Heart left ventricle (tissue), 16 donors: ENCODE measurements around the gene CHRNE. TPM values are rescaled to one million over a fixed set of nuclear protein-coding genes. Genes with fewer than 3 reads are reported as not detected.

ENCODE experiments used
- ATAC-seq, 4 donors: fragments of 200-7000 bp; cut with Tn5 transposase; one replicate each; pipeline ENCODE4 v1.9.1; 2020 to 2022; ENCODE audit warnings: moderate library complexity in 4 of 4, mild to moderate bottlenecking in 3 of 4, moderate number of reproducible peaks in 1 of 4
- DNase-seq, 5 donors: peaks; one replicate each; pipeline ENCODE4 v3.0.0-alpha.2; 2020
- H3K27ac ChIP-seq, 12 donors: fragments of 200-600 bp; sonication (generic) in 4 of 12; one replicate each; pipeline versions ENCODE4 v1.5.0 to v1.8.0; 2016 to 2022; ENCODE audit warnings: mild to moderate bottlenecking in 2 of 12
- H3K27me3 ChIP-seq, 9 donors: fragments of 200-600 bp; sonication (generic) in 2 of 9; one replicate each; pipeline versions ENCODE4 v1.5.1 to v1.8.0; 2016 to 2022; ENCODE audit warnings: mild to moderate bottlenecking in 3 of 9
- H3K36me3 ChIP-seq, 9 donors: fragments of 200-600 bp; sonication (generic) in 2 of 9; one replicate each; pipeline versions ENCODE4 v1.5.0 to v1.8.0; 2018 to 2022; ENCODE audit warnings: mild to moderate bottlenecking in 2 of 9
- H3K4me1 ChIP-seq, 12 donors: fragments of 200-600 bp; sonication (generic) in 4 of 12; one replicate each; pipeline versions ENCODE4 v1.5.0 to v1.8.0; 2016 to 2022; ENCODE audit warnings: mild to moderate bottlenecking in 3 of 12
- H3K4me3 ChIP-seq, 12 donors: fragments of 200-600 bp; sonication (generic) in 4 of 12; one replicate each; pipeline versions ENCODE4 v1.5.0 to v1.8.0; 2017 to 2022; ENCODE audit warnings: mild to moderate bottlenecking in 9 of 12, moderate library complexity in 4 of 12
- H3K9me3 ChIP-seq, 12 donors: fragments of 200-600 bp; sonication (generic) in 4 of 12; one replicate each; pipeline versions ENCODE4 v1.5.0 to v1.8.0; 2016 to 2022; ENCODE audit warnings: mild to moderate bottlenecking in 1 of 12
- POLR2A ChIP-seq, 2 donors: fragments of 450-650 bp; IDR thresholded peaks; one replicate each; pipeline ENCODE4 v1.6.1; 2017; ENCODE audit warnings: antibody characterized with exemption in 2 of 2, mild to moderate bottlenecking in 2 of 2, moderate library complexity in 2 of 2
- WGBS, 4 donors: extraction: QIAGEN DNeasy Blood & Tissue Kit in 2 of 4; methylation state at CpG; one replicate each; pipeline versions ENCODE4 v1.1.5 to v1.1.7; 2013 to 2018; 5-methylcytosine and 5-hydroxymethylcytosine counted together
- intact Hi-C, 10 donors: fragments of 100-400 bp; cut with DNase I; formaldehyde crosslinking; loops; one replicate each; pipeline versions ENCODE4 v1.11.1 to v1.14.2; 2022
- polyA plus RNA-seq, 2 donors: library from polyadenylated mRNA; stranded (reverse); fragments of 200-250 nt; gene quantifications; one replicate each; pipeline ENCODE4 v1.2.3, GENCODE V29; 2013
- total RNA-seq, 9 donors: library from RNA; depleted of rRNA in 2 of 9; stranded (reverse); fragments of >200 nt in 2 of 9; fragmentation: NEBNext Ultra II Directional in 3 of 9; extraction: Animal tissue kit (Norgen Biotek cat#: 25700) in 3 of 9; gene quantifications; one replicate each; pipeline versions ENCODE4 v1.1.0 to v1.2.4, GENCODE V29; 2016 to 2023
- TF ChIP-seq, protein P1 (sequence below), 12 donors: fragments of 200-600 bp; sonication (generic) in 4 of 12; IDR thresholded peaks; one replicate each; pipeline versions ENCODE4 v1.5.0 to v1.8.0; 2018 to 2022; ENCODE audit warnings: antibody characterized with exemption in 12 of 12, mild to moderate bottlenecking in 5 of 12
- donor health status: ischemic (EF 13 %, LVEDD 7.1; RV severe dilation, severe dysfunction).
- donor health status: healthy with polysubstance abuse.
- donor health status: DM: no; HTN: yes; CAD: no.
- donor health status: DM: no; HTN: no; CAD: no.
- donor health status: ischemic (EF 25% LVEDD 6.9; RV normal size, moderate dysfunction).
- donor health status: ischemic (EF 25% LVEDD 5.7; RV mildly dilated, moderate dysfunction).
- donor health status: healthy.
- donor health status: DM: yes; HTN: yes; CAD: no.
- donor health status: ischemic (EF 35%, LVEDD 5.7; RV mildly dilated, moderate dysfunction).
- donor health status: nonischemic (EF 11% LVEDD 7.7; RV severe dilation, severe dysfunction).
- donor health status: DM: yes; HTN: yes; CAD: no.
- donor health status: PGD.
- donor health status: ischemic (EF 29% LVEDD 5.4; RV normal size, mild dysfunction).
- donor health status: nonischemic (EF 23%, LVEDD 6.1; RV moderate dilation, normal function).

CHRNE gene
- total and polyA plus RNA-seq, 11 donors: 0.23 to 1.4 (median 0.48) TPM

DNA sequence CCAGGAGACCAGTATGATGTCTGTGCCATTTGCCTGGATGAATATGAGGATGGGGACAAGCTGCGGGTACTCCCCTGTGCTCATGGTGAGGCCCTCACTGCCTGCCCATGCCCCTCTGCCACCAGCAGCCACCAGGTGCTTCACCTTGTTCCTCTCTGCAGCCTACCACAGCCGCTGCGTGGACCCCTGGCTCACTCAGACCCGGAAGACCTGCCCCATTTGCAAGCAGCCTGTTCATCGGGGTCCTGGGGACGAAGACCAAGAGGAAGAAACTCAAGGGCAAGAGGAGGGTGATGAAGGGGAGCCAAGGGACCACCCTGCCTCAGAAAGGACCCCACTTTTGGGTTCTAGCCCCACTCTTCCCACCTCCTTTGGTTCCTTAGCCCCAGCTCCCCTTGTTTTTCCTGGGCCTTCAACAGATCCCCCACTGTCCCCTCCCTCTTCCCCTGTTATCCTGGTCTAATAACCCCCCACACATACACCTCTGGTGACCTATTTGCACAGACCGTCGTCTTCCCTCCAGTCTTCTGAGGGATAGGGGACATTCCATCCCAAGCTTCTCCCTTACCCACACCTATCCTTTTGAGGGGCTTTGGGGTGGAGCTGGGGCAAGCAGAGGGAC, 41.8 kb upstream of the CHRNE start:
- no peak for ATAC-seq
- WGBS, 4 donors: 57 to 60% (median 58%) methylated on average over 8 of the region's 8 CpGs
- intact Hi-C loops: loop anchor here in 3 of 10 donors (5.0 kb wide), 3 partner anchors 37 to 53 kb away; partner anchors contain the start of genes CAMTA2 (in 1 of the 3), INCA1 (in 1 of the 3) and KIF1C (in 1 of the 3)

DNA sequence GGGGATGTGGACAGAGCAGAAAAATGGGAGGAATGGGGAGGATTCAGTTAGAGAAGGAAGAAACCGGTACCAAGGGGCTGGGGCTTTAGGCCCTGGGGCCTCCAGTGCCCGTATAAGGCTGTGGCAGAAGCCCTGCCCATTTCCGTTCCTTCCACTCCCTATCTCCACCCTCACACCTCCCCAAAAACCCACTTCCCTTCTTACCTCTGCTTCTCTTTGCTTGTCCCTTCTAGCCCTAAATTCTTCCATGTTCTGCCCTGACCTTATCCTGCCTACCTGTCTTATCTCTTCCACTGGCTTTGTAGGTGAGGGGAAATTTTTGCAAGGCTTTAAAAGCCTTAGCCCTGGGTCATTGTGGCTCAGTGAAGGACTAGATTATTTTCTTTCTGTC, 41.3 kb upstream of the CHRNE start:
- peak overlapping the region in 6 of 12 donors; percentile 39 to 99 (median 83) for H3K27ac ChIP-seq

More for the DNA sequence above, 41.8 kb upstream of the CHRNE start:
- peak overlapping the region in 10 of 12 donors; percentile 6 to 100 (median 66) for H3K27ac ChIP-seq
- peak overlapping the region in 2 of 12 donors; percentile 98 to 100 for H3K4me3 ChIP-seq
- peak in 1 of 5 donors; percentile 57 for DNase-seq
- peaks cover 0 to 56% (median 49%) of the 10 kb centered on the region in 9 donors for H3K36me3 ChIP-seq
- H3K27me3 ChIP-seq: no peaks in the 10 kb centered on the region
- H3K9me3 ChIP-seq: no peaks in the 10 kb centered on the region
- TF ChIP-seq POLR2A (IDR thresholded peaks at IDR 0.05): no peak
- TF ChIP-seq, protein P1, sequence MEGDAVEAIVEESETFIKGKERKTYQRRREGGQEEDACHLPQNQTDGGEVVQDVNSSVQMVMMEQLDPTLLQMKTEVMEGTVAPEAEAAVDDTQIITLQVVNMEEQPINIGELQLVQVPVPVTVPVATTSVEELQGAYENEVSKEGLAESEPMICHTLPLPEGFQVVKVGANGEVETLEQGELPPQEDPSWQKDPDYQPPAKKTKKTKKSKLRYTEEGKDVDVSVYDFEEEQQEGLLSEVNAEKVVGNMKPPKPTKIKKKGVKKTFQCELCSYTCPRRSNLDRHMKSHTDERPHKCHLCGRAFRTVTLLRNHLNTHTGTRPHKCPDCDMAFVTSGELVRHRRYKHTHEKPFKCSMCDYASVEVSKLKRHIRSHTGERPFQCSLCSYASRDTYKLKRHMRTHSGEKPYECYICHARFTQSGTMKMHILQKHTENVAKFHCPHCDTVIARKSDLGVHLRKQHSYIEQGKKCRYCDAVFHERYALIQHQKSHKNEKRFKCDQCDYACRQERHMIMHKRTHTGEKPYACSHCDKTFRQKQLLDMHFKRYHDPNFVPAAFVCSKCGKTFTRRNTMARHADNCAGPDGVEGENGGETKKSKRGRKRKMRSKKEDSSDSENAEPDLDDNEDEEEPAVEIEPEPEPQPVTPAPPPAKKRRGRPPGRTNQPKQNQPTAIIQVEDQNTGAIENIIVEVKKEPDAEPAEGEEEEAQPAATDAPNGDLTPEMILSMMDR (IDR thresholded peaks at IDR 0.05): no peak
- H3K4me1 ChIP-seq: peaks cover 15 to 68% (median 46%) of the 10 kb centered on the region in 12 donors

DNA sequence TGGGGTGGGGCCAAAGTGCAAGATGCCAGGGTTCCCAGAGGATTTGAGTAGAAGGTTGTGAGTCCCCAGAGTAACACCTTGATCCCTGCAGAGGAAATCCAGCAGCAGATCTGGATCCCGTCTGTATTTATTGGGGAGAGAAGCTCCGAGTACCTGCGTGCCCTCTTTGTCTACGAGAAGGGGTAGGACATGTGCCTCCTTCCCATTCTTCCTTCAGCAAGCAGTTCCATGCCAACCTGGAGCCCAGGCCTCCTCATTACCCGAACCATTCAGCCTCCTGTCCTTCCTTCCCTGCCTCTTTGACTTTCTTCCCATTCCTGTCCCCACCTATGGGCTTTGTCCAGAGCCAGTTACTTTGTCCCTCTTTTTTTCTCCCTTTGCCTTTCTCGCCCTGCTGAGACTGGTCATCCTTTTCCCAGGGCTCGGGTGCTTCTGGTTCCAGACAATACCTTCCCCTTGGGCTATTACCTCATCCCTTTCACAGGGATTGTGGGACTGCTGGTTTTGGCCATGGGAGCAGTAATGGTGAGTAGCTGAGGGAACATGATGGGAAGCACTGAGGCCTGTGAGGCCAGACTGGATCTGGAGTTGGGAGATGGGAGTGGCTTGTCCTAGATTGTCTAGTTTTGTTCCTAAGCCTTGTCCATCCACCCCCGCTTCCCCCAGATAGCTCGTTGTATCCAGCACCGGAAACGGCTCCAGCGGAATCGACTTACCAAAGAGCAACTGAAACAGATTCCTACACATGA, 40.0 kb upstream of the CHRNE start:
- peaks cover 21 to 78% (median 55%) of the 10 kb centered on the region in 12 donors for H3K4me1 ChIP-seq
- H3K27ac ChIP-seq: peak overlapping the region in 6 of 12 donors; percentile 11 to 99 (median 34)
- WGBS, 4 donors: 62 to 72% (median 67%) methylated on average over 13 of the region's 13 CpGs

More for the DNA sequence above, 41.3 kb upstream of the CHRNE start:
- intact Hi-C loops: loop anchor here in 2 of 10 donors (5.0 kb wide), 2 partner anchors 37 to 53 kb away; partner anchors contain the start of genes INCA1 (in 1 of the 2) and KIF1C (in 1 of the 2)
- H3K9me3 ChIP-seq: no peaks in the 10 kb centered on the region
- 43 to 53% (median 50%) methylated on average over 3 of the region's 3 CpGs for WGBS, 4 donors
- no peaks in the 10 kb centered on the region for H3K27me3 ChIP-seq
- peak overlapping the region in 1 of 12 donors; percentile 98 for H3K4me3 ChIP-seq
- no peak for TF ChIP-seq POLR2A (IDR thresholded peaks at IDR 0.05)
- TF ChIP-seq, protein P1 (IDR thresholded peaks at IDR 0.05): no peak
- ATAC-seq: no peak
- H3K36me3 ChIP-seq: peaks cover 0 to 56% (median 49%) of the 10 kb centered on the region in 9 donors
- H3K4me1 ChIP-seq: peaks cover 15 to 66% (median 45%) of the 10 kb centered on the region in 12 donors
- DNase-seq: no peak

More for the DNA sequence above, 40.0 kb upstream of the CHRNE start:
- no peak for ATAC-seq
- Histone ChIP-seq H3K36me3 (peaks cover 0 to 62% (median 54%) of the 10 kb centered on the region in 9 donors), H3K27me3 (no peaks in the 10 kb centered on the region), H3K4me3 (peak overlapping the region in 1 of 12 donors; percentile 8), H3K9me3 (no peaks in the 10 kb centered on the region)
- TF ChIP-seq, protein P1 (IDR thresholded peaks at IDR 0.05): no peak
- no peak for TF ChIP-seq POLR2A (IDR thresholded peaks at IDR 0.05)
- intact Hi-C loops: loop anchor here in 2 of 10 donors (5.0 kb wide), 2 partner anchors 36 to 54 kb away; partner anchors contain the start of genes INCA1 (in 1 of the 2) and KIF1C (in 1 of the 2)
- no peak for DNase-seq
